ENCODE data around the gene MAP6. TPM values are rescaled to one million over a fixed set of nuclear protein-coding genes. Genes with fewer than 3 reads are reported as not detected.

Gene MAP6
- total and polyA plus RNA-seq, 2 experiments from 2014 or later: 0.31 to 1.2 TPM

DNA sequence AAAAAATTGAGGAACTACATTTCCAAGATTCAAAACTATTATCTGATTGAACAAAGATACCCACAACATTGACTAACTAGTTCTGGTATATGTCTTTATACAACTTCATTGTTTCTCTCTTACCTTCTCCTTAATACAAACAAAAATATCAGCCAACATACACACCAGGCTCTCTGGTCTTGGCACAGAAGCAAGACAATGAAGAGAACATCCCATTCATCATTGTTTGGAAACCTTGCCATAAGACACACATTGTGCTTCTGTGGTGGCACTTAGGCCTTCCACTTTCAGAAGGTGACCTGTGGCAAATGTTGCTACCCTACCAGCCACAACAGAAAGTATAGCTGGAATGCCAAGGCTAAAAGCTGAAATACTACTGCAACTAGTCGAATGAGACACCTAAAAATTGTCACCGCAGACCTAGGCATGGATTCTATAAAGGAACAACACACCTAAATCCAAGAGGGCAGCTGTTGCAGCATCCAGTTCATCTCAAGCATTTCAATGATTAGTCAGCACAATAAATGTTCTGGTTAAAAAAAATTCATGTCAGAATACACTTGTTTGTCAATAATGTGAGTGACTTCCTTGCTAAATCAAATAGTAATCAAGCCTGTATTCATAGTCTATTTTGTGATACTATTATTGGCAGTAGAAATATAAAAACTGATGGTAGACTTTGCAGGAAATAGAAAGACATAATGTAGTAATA, 26.3 kb downstream of the MAP6 start:
- no peak for DNase-seq (ENCODE audit: low spot score)
- H3K4me3 Mint-ChIP-seq: no peak overlapping the region
- no peak overlapping the region for H2AFZ ChIP-seq
- peaks cover 2% of the 10 kb centered on the region; the same call in 1 of the 3 replicates for H3K4me1 Mint-ChIP-seq
- H3K36me3 Mint-ChIP-seq (ENCODE audit: low read depth): no peaks in the 10 kb centered on the region
- H3K9me2 ChIP-seq (ENCODE audit: insufficient read depth): no peaks in the 10 kb centered on the region
- H4K20me1 ChIP-seq (replicated peaks; ENCODE audit: insufficient read depth): no peaks in the 10 kb centered on the region
- TF ChIP-seq REST (IDR thresholded peaks at IDR 0.05; ENCODE audit: unreplicated experiment) (no peak), EZH2phosphoT487 (IDR thresholded peaks at IDR 0.05; ENCODE audit: unreplicated experiment) (no peak), CREB1 (CRISPR knock-in tag; IDR thresholded peaks at IDR 0.05; ENCODE audit: low read depth) (no peak), STAT1 (IDR thresholded peaks at IDR 0.05; ENCODE audit: unreplicated experiment) (no peak), NANOG (IDR thresholded peaks at IDR 0.05; ENCODE audit: borderline replicate concordance) (no peak)
- TF ChIP-seq, protein P1, sequence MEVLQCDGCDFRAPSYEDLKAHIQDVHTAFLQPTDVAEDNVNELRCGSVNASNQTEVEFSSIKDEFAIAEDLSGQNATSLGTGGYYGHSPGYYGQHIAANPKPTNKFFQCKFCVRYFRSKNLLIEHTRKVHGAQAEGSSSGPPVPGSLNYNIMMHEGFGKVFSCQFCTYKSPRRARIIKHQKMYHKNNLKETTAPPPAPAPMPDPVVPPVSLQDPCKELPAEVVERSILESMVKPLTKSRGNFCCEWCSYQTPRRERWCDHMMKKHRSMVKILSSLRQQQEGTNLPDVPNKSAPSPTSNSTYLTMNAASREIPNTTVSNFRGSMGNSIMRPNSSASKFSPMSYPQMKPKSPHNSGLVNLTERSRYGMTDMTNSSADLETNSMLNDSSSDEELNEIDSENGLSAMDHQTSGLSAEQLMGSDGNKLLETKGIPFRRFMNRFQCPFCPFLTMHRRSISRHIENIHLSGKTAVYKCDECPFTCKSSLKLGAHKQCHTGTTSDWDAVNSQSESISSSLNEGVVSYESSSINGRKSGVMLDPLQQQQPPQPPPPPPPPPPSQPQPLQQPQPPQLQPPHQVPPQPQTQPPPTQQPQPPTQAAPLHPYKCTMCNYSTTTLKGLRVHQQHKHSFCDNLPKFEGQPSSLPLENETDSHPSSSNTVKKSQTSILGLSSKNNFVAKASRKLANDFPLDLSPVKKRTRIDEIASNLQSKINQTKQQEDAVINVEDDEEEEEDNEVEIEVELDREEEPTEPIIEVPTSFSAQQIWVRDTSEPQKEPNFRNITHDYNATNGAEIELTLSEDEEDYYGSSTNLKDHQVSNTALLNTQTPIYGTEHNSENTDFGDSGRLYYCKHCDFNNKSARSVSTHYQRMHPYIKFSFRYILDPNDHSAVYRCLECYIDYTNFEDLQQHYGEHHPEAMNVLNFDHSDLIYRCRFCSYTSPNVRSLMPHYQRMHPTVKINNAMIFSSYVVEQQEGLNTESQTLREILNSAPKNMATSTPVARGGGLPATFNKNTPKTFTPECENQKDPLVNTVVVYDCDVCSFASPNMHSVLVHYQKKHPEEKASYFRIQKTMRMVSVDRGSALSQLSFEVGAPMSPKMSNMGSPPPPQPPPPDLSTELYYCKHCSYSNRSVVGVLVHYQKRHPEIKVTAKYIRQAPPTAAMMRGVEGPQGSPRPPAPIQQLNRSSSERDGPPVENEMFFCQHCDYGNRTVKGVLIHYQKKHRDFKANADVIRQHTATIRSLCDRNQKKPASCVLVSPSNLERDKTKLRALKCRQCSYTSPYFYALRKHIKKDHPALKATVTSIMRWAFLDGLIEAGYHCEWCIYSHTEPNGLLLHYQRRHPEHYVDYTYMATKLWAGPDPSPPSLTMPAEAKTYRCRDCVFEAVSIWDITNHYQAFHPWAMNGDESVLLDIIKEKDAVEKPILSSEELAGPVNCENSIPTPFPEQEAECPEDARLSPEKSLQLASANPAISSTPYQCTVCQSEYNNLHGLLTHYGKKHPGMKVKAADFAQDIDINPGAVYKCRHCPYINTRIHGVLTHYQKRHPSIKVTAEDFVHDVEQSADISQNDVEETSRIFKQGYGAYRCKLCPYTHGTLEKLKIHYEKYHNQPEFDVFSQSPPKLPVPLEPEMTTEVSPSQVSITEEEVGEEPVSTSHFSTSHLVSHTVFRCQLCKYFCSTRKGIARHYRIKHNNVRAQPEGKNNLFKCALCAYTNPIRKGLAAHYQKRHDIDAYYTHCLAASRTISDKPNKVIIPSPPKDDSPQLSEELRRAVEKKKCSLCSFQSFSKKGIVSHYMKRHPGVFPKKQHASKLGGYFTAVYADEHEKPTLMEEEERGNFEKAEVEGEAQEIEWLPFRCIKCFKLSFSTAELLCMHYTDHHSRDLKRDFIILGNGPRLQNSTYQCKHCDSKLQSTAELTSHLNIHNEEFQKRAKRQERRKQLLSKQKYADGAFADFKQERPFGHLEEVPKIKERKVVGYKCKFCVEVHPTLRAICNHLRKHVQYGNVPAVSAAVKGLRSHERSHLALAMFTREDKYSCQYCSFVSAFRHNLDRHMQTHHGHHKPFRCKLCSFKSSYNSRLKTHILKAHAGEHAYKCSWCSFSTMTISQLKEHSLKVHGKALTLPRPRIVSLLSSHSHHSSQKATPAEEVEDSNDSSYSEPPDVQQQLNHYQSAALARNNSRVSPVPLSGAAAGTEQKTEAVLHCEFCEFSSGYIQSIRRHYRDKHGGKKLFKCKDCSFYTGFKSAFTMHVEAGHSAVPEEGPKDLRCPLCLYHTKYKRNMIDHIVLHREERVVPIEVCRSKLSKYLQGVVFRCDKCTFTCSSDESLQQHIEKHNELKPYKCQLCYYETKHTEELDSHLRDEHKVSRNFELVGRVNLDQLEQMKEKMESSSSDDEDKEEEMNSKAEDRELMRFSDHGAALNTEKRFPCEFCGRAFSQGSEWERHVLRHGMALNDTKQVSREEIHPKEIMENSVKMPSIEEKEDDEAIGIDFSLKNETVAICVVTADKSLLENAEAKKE (CRISPR knock-in tag; IDR thresholded peaks at IDR 0.05): no peak
- TF ChIP-seq, protein P2, sequence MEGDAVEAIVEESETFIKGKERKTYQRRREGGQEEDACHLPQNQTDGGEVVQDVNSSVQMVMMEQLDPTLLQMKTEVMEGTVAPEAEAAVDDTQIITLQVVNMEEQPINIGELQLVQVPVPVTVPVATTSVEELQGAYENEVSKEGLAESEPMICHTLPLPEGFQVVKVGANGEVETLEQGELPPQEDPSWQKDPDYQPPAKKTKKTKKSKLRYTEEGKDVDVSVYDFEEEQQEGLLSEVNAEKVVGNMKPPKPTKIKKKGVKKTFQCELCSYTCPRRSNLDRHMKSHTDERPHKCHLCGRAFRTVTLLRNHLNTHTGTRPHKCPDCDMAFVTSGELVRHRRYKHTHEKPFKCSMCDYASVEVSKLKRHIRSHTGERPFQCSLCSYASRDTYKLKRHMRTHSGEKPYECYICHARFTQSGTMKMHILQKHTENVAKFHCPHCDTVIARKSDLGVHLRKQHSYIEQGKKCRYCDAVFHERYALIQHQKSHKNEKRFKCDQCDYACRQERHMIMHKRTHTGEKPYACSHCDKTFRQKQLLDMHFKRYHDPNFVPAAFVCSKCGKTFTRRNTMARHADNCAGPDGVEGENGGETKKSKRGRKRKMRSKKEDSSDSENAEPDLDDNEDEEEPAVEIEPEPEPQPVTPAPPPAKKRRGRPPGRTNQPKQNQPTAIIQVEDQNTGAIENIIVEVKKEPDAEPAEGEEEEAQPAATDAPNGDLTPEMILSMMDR (conservative IDR thresholded peaks at IDR 0.05; ENCODE audit: low read depth in 2 of 2): no peak
- TF ChIP-seq, protein P3, sequence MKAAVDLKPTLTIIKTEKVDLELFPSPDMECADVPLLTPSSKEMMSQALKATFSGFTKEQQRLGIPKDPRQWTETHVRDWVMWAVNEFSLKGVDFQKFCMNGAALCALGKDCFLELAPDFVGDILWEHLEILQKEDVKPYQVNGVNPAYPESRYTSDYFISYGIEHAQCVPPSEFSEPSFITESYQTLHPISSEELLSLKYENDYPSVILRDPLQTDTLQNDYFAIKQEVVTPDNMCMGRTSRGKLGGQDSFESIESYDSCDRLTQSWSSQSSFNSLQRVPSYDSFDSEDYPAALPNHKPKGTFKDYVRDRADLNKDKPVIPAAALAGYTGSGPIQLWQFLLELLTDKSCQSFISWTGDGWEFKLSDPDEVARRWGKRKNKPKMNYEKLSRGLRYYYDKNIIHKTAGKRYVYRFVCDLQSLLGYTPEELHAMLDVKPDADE (IDR thresholded peaks at IDR 0.05): no peak
- H3K36me3 ChIP-seq (ENCODE audit: insufficient read depth): no peaks in the 10 kb centered on the region
- no peak for ATAC-seq
- H3K27ac ChIP-seq (ENCODE audit: low read depth): no peak overlapping the region
- H3K27me3 Mint-ChIP-seq (ENCODE audit: insufficient read depth, low read depth, poor library complexity): peaks cover 2% of the 10 kb centered on the region
- H3K4me3 ChIP-seq: no peak overlapping the region
- H3K9me3 Mint-ChIP-seq: no peaks in the 10 kb centered on the region
- no peak overlapping the region for H3K4me2 ChIP-seq
- no peaks in the 10 kb centered on the region for H3K79me2 ChIP-seq (replicated peaks; ENCODE audit: insufficient read depth)
- H3K27me3 ChIP-seq (ENCODE audit: insufficient read depth): no peaks in the 10 kb centered on the region
- H3K4me1 ChIP-seq (ENCODE audit: insufficient read depth): 0 out of 2 replicates have a peak, but pooled peaks cover 3% of the 10 kb centered on the region
- H3K27ac Mint-ChIP-seq: no peak overlapping the region
- H3F3A ChIP-seq (replicated peaks; ENCODE audit: low read depth): no peaks in the 10 kb centered on the region
